Measurements from ENCODE around the gene ZFP36L1.

Gene ZFP36L1

GRCh38 chr14:68815298-68816182 lies 22.7 kb upstream of the ZFP36L1 start:
- DNase-seq, result no peak

DNA sequence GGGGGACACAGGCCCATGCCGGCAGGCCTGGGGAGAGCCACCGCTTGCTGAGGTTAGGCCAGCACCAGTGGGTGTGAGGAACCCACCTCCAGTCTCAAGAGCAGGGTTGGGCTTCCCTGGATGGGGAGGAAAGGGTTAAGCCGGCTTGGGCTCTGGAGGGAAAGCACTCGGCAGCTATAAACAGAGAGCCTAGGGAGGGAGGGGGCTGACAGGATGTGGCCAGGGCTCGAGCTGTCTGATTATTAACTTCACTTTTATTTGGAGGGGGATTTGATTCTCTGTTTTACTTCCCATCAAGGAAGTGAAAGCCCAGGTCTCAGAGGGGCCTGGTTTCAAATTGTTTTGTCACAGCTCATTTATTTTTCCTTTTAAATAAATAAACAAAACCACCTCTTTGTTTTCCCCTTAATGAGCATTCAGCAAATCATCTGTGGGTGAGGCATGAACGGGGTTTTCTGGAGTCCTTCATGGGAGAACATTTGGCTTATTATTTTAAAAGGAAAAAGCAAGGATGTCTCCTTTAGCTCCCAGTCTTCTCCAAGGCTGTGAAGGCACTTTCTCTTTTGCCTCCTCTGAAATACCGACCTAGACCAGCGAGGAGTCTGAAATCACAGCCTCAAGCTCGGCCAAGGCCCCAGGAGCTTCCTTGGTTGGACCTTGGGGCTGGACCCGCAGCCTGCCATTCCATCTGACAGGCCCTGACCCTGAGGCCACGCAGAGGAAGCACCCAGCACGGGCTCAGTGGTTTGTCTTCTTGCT lies 21.9 kb upstream of the ZFP36L1 start:
- peak; percentile 61 to 62 for DNase-seq

GRCh38 chr14:68814238-68814538 lies 21.3 kb upstream of the ZFP36L1 start:
- no peak for DNase-seq

DNA sequence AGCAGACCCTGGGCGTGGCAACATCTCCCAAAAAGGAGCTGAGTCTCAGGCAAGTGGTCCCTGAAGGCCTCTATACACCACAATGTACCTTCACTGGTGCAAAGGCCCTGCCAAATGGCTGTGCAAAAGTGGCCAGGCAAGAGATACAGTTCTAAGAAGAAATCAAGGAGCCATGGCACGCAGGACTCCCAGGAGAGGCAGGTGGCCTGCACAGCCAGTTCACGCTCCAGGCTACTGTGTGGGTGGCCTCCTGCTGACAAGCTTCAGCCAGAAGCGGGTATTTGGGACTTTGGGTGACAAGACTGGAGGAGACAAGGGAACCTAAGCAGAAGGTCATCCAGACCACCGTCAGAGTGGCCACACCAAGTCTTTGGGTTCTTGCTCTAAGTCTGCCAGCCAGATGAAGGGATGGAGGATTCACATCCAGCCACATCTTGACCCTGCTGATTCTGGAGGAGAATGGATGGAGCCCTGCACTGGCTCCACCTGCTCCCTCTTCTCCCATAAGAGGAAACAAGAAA lies 20.5 kb upstream of the ZFP36L1 start:
- DNase-seq, result no peak

- DNase-seq, result no peak
Measured at GRCh38 chr14:68811171-68811570, 18.3 kb upstream of the ZFP36L1 start.

DNA sequence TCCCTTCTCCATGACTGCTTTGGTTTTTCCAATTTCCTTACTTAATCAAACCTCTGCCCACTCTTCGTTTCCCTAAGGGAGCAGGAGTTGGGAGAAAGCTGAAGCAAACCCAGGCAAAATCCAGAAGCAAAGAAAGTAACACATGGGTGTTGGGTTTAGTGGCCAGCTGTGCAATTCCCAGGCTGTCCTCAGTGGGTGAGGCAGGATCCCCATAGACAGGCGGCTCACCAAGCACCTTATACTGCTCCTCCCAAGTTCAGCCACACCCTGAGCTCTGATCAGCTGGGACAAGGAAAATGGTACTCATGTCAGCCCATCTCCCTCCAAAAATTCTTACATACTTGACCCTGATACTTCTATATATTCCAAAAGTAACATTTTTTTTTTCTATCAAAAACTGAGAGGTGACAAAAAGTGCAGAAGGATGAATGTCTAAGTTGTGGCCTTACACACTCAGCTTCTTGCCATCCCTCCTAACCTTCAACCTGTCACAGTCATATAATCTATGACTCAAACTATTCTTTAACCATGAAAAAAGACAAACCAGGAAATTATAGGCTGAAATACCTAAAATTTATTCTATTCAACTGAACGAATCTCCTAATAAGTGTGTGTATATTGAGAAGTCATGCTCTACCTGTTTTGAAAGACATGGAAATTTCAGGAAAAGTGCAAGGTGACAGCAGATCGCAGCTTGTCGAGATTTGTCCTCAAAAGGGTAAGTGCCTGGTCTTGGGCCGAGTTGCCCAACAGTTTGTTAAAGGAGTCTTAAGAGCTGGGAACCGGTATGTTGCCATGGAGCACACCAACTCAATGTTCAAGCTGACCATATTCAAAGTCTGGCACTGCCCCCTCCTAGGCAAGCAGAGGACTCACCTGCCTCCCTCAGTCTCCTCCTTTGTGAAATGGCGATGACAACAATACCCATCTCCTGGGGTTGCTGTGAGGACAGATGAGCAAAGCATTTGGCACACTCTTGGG lies 17.6 kb upstream of the ZFP36L1 start:
- DNase-seq, result no peak

GRCh38 chr14:68809524-68809923 lies 16.7 kb upstream of the ZFP36L1 start:
- no peak for DNase-seq

GRCh38 chr14:68808696-68809480 lies 16.0 kb upstream of the ZFP36L1 start:
- DNase-seq, result no peak

- DNase-seq, result no peak
Measured at GRCh38 chr14:68807987-68808386, 15.1 kb upstream of the ZFP36L1 start.

- DNase-seq, result peak; percentile 83 to 90
Measured at GRCh38 chr14:68807148-68807600, 14.3 kb upstream of the ZFP36L1 start.

DNA sequence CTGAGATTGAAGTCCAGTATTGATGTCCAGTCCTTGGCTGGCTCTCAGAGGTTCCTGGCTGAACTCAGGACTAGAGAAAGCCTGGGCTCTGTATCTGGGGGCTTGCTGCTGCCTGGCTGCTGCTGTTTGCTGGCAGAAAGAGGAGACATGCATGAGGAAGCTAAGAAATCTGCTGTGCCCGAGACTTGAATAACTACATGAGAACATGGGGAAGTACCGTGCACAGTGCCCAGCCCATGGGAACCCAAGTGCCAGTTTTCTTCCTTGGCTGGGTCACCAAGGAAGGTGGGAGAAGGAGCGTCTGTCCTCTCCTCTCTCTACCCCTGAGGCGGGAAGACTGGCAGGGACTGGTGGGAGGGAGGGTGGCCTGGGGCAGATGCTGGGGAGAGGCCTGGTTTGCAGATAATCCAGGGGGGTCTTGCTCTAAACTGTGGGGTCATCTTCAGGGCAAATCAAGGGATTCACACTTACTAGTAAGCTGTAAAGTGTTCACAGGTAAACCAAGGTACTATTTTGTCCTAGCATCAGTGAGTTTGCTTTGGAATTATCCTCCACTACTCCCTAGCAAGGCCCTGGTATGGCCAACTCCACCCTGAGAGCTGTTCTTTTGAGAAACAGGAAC lies 13.8 kb upstream of the ZFP36L1 start:
- peak; percentile 58 to 61 for DNase-seq

DNA sequence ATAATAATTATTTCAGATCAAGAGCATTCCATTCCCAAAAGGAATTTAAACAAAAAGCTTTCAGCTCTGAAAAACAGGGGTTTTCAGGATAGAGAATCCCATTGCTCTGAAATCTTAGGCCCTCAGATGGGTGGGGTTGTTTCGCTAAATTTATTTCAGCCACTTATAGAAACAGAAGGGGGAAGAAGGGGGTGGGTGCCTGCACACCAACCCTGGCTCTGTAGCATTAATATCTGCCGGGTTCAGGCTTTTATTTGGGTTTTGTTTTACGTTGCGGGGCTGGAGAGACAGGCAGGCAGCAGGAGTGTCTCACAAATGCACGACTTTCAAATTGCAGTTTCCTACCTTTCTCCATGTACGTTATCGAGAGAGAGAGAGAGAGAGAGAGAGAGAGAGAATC lies 12.5 kb upstream of the ZFP36L1 start:
- DNase-seq, result no peak

GRCh38 chr14:68801631-68802030 lies 8.8 kb upstream of the ZFP36L1 start:
- DNase-seq, result no peak

GRCh38 chr14:68800953-68801352 lies 8.1 kb upstream of the ZFP36L1 start:
- no peak for DNase-seq

DNA sequence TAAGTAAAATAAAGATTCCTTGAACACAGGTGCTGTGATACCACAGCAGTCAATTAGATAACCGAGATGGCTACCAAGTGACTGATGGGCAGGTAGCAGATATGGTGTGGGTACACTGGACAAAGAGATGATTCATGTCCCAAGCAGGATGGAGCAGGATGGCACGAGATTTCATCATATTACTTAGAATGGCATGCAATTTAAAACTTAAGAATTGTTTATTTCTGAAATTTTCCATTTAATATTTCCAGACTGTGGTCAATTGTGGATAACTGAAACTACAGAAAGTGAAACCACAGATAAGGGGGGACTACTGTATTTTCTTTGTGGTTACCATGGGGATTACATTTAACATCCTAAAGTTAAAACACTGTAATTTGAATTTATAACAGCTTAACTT lies 7.5 kb upstream of the ZFP36L1 start:
- no peak for DNase-seq

DNA sequence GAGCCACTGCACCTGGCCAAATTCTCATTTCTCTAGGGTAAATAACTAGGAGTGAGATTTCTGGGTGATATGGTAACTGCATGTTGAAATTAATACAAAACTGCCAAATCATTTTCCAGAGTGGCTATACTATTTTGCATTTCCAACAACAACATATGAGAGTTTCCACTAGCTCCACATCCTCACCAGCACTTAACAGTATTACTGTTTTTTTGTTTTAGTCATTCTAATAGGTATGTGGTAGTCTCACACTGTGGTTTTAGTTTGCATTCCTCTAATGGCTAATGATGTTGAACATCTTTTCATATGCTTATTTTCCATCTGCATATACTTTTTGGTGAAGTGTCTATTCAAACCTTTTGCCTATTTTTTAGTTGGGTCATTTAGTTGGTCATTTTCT lies 5.8 kb upstream of the ZFP36L1 start:
- no peak for DNase-seq

DNA sequence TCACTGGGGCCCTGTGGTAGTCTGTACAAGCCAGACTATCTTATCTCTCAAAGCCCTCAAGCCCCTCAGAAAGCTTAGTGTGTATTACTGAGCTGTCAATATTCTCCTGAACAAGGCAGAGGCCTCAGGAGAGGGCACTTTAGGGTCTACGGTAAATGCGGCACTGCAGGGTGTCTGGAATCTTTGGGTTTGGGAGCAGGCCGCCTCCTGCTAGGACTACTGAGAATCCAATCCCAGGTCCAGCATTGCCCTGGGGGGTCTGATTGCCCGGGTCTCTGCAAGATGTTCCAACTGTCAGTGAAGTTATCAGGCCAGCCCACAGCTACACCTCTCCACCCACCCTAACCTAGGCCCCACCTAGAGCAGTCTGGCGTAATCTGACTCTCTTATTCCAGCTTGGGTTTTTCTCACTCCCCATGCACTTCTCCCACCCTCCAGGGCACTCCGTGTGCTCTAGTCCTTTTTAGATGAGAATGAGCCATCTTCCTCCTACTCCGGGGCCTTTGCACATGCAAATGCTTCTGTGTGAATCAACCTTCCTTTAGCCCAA lies 4.3 kb upstream of the ZFP36L1 start:
- DNase-seq, result no peak

DNA sequence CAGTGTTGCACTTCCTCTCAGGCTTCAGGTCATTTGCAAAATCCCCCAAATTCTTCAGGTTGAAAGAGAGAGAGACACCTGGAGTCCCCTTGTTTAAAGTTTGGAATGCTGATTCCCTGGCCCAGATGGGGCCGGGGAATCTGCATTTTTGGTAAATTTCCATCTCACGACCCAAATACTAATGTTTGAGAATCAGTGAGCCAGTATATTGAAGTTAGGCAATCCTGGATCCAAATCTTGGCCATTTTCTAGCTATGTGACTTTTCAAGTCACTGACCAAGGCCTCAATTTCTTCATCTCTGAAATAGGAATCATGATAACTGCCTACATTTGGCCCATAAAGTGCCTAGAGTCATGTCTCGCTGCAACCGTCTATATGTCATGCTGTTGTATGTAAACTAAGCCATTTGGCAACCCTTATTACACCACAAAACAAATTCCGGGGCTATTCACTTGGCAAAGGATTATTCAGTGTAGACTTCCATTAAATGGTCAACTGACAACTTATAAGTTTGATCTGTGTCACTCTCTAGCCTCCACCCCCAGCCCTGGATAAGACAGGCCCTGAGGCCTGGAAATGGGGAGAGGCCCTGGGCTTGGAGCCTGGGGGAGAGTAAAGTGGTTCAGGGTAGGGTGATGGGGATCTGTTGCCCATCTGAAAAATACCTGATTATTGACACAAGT lies 3.7 kb upstream of the ZFP36L1 start:
- no peak for DNase-seq

- DNase-seq, result peak in 1 of 2 experiments; percentile 32
Measured at GRCh38 chr14:68795597-68796417, 2.9 kb upstream of the ZFP36L1 start.
